ENCODE measurements around the gene ARIH1.
"Not testable (repeated sequence)": the region's sequence is repeated elsewhere in the genome, so short reads cannot be mapped to it uniquely, and the experiment has no call there.

Gene ARIH1

GRCh38 chr15:72636519-72637282 is 162.6 kb downstream of the ARIH1 start:
- in situ Hi-C loops (cut with MboI; ENCODE audit: low pct_unique_long_range_greater_than_20kb, low sequenced_read_pairs) = not testable (repeated sequence)
- DNase-seq = peak; percentile 35

GRCh38 chr15:72639759-72640483 is 165.8 kb downstream of the ARIH1 start:
- in situ Hi-C loops (cut with MboI; ENCODE audit: low pct_unique_long_range_greater_than_20kb, low sequenced_read_pairs) = not testable (repeated sequence)

GRCh38 chr15:72642271-72642670 is 168.1 kb downstream of the ARIH1 start:
- in situ Hi-C loops (cut with MboI; ENCODE audit: low pct_unique_long_range_greater_than_20kb, low sequenced_read_pairs); DNase-seq: not testable (repeated sequence)

More at GRCh38 chr15:72639759-72640483, 165.8 kb downstream of the ARIH1 start:
- DNase-seq = not testable (repeated sequence)

DNA sequence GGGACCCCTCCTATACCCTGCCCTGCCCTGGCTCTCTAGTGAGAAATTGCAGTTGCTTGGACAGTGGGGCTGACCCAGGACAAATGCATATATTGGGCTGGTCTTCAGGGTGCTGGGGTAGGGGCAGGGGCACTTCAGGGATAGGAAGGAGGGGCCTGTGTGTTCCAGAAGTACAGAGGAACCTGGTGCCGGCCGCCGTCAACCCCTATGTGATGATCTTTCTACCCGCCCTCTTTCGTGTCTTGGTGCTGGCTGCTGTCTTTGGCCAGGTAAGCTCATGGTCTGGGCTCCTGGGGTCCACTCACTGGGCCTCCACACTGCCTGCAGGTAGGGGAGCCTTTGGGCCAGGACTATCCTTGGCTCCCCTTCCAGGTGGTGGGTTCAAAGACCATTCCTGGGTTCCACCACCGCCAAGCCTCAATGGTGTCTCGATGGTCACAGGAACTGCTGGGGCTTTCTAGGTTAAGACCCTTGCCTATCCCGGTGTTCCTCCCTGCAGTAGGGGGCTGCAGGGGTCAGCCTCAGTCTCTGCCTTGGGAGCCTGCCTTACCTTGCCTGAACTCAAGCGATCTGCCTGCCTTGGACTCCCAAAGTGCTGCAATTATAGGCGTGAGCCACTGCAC is 174.6 kb downstream of the ARIH1 start:
- in situ Hi-C loops (cut with MboI; ENCODE audit: low pct_unique_long_range_greater_than_20kb, low sequenced_read_pairs); DNase-seq: not testable (repeated sequence)
